NCI-H2227 (cell line): ENCODE results near the gene PIEZO2.
"Not testable (repeated sequence)": the region's sequence is repeated elsewhere in the genome, so short reads cannot be mapped to it uniquely, and the experiment has no call there.

Experiments
- DNase-seq: peaks from one replicate; lab custom pipeline; 2025; ENCODE audit not compliant: unreplicated experiment; lab: John Stamatoyannopoulos, UW

The PIEZO2 gene

DNA sequence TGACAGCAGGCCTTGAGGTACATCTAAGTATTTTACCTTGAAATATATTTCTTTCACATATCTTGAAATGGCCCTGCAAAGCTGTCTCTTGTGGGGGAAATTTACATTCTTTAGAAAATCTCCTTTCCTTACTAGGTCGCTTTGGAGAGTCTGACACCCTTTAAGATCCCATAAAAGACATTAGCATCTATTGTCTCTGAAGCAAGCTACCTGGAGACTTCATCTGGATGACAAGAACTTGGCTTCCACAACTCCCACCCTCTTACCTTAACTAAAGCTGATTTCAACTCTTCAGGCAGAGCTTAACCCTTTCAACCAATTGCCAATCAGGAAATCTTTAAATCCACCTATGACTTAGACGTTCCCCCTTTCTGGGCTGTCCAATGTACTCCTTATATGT, 219.3 kb downstream of the PIEZO2 start:
- no peak for DNase-seq

DNA sequence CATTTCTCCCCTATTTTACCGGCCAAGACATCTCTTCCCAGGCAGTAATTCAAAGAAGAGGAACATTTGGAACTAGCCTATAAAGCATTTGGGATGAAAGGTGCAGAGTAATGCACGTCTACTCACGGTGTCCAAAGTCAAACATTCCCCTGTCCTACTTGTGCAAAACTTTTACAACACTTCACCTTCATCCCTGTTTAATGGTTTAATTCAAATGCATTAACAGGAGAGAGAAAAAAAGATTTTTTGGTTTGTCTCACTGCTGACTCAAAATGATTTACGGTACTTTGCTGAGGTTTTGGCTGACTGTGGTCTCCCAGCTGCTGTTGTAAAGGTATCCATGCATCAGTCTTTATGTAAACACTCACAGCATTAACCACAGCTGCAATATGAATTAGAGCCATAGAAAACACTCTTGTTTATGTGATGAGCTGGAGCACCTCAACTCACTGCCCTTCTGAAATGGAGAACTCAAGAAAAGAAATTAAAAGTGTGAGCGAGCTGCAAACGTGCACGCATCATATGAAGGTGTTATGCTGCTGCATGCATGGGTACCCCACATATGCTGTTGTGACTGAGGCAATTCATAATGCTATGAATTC, 220.5 kb downstream of the PIEZO2 start:
- no peak for DNase-seq

DNA sequence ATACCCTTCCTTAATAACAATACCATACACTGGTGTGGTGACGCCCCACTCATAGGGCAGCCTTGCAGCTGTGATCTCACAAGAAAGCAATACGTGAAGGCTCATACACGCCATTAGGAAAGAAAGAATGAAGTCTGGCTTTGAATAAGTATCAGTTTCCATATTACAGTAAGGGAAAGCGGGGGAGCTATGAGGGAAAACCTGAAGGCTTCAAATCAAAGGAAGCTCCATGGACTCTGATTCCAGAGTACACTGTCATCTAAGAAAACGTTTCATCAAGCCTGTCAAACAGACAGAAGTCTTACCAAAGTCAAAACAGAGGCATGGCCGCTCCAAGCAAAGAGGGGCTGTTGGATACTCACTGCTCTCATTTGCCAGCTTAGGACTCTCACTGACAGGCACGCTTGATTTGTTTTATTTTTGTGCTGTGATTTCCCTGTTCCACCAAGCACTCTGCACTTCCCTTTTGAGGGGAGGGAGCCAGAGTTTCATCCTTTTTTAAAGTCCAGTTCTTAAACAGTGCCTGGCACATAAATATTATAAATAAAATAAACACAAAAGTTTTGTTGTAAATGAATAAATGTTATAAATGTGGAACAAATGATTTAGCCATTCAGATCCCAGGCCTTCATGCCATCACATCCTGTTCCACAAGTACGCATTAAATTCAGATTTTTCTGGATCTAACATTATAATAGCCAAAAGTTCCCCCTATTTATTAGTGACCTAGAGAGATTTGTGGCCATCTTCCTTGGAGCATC, 221.2 kb downstream of the PIEZO2 start:
- DNase-seq = no peak

DNA sequence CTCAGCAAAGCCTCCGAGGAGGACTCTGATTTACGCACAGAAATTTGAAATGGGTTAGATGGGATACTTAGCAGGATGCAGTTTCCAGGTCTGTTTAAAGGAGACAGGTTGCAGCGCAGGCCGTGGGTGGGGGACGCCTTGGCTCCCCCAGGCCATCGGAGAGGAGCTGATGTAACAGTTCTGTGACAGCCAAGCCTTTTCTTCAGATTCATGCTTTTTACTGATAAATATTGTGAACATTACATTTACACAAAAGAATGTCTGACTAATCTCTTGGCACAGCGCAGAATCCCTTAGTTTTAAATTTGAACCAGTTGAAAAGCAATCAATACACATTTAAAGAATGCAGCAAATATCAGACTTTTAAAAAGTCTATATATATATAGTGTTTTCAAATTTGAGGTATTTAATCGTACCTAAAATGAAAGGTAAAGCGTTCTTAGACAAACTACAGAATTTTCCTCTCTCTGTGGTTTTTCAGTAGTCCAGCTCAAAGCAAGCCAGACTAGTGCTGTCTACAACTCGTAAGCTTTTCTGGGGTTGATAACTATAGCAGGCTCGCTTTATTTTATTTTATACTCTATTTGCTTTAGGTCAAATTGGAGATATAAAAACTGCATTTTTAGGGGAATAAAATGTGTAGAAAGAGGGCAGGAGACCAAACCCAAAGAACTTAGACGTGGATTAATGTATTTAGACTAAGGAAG, 221.9 kb downstream of the PIEZO2 start:
- no peak for DNase-seq

DNA sequence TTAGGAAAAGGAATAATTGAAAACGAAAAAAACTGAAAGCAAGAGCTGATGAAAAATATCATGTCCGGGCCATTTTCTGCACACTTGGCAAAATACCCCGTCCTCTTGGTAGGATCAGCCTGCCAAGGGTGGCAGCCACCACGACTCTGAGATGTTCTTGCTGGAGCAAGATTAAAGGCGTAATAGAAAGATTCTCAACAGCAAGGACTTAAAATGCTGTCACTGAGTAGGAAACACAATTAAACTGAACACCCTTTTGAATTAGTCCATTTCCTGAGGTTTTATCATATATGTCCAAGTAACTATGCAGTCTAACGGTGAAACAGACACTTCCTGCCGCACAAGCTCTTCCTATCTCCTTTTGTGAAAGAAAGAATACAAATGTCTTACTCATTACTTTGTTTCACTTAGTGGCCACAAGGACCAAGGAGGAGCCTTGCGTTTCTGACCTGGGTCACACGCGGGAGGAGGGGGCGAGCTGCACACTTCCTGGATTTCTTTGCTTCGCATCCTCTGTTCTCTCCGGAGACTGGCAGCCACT, 222.7 kb downstream of the PIEZO2 start:
- no peak for DNase-seq

DNA sequence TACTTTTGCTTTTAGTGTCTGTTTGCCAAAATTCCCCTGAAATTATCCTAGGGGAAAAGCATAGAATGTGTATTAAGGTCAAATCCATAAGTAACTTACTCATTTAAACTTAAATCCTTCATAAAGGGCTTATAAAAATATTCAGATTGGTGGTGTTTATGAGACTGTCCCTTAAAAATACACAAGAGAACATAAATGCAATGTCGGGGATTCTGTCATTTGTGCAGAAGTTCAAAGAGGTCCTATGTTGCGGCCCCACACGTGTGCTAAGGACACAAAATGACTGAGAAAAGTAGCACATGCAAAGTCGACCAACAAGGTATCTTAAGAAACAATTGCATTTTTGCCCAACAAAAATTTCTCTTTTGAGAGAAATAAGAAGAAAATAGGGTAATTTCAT, 225.1 kb downstream of the PIEZO2 start:
- DNase-seq = no peak

DNA sequence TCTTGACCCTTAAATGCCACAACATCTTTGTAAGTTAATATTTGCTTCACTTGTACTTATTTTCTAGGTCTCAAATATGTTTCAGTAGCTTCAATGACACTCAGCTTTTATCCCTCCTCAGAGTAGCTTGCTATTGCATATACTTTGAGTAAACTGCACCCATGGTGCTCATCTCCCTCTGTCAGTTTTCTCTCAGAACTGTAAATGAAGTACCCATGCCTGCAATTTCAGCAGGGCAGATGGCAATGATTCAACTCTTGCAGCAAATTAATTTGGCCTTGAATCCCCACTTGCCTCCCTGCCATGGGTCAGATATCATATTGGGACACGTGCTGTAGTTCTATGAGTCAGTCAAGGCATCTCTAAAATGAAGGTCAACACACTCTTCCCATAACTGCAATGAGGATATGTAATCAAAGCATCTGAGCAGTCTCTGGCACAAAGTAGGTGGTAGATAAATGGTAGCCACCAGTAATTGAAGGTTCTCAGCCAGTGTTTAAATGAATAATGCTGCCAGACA, 225.8 kb downstream of the PIEZO2 start:
- DNase-seq = no peak

DNA sequence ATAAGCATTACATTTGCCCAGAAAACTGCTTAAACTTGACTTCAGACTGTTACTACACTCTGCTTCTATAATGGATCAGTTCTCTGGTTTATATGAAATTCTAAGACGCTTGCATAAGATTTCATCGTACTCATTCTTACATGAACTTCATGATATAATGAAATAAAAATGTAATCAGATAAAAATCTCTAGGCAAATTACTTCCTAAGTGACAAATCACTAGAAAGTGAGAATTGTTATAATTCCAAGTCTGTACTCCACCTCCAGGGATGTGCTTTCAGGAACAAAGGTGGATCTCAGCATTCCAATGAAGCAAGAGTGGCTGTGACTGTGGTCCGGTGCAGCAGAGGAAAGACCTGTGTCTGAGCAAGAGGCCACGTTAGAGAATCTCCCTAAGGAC, 226.2 kb downstream of the PIEZO2 start:
- no peak for DNase-seq

DNA sequence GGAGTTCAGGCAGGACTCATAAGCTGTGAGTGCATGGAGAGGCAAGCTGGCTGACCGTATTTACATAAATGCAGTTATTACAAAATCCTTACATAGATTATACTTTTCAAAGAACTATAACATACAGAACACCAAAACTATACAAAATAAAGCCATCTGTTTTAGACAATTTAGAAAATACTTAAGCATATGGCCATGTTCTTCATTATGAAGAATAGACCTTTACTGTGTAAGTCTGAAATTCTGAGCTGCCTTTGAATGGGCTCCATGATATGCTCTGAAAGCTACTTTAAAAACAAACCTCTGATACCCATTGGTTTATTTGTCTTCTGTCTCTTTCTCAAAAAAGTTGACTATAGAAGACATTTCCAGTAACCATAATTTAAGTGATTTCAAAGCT, 226.7 kb downstream of the PIEZO2 start:
- DNase-seq = not testable (repeated sequence)

DNA sequence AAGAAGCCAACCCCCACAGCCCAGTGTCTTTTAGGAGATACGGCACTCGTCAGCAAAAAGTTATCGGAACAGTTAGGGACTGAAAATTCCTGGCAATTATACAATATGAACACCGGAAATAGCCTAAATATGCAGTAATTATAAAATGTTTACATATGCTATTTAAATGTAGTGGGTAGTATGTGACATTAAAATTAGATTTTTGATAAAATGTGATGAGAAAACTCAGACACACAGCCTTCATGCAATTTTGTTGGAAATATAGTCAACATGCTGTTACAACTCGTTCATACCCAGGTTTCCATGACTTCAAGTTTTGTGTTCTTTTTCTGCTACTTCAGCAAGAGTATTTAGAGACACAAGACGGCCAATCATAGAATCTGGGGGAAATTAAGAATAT, 229.1 kb downstream of the PIEZO2 start:
- not testable (repeated sequence) for DNase-seq

DNA sequence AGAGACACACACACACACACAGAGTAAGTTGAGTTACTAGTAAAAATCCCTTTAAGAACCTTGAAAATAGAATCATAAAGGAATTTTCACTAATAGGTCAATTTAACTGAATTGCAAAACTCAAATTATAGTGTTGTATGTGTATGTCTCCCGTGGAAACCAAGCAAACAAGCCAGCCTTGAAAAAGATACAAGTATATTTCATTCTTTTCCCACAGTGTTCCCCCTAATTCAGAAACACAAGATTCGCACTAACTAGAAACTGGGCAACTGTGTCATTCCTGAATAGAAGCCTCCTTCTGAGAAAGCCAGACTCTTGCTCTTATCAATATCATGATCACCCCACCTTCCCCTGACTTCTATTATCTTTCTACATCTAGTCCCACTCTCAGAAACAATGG, 229.5 kb downstream of the PIEZO2 start:
- no peak for DNase-seq

DNA sequence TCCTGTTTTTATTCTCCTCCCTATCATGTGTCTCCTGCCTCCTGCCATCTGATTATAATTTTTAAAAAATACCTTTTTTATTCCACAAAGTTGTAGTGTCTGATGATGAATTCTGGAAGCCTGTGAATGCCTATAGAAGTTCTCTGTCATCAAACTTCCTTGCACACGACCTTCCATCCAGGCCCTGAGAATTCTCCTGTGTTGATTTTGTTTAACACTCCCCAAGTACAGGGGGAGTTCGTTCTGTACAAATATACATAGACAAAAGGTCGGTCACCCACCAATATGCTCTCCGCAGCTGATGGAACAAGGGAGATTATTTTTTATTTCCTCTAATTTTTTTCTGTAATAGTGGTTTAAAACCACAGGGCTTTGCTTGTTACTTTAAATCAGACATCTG, 232.5 kb downstream of the PIEZO2 start:
- DNase-seq = no peak

DNA sequence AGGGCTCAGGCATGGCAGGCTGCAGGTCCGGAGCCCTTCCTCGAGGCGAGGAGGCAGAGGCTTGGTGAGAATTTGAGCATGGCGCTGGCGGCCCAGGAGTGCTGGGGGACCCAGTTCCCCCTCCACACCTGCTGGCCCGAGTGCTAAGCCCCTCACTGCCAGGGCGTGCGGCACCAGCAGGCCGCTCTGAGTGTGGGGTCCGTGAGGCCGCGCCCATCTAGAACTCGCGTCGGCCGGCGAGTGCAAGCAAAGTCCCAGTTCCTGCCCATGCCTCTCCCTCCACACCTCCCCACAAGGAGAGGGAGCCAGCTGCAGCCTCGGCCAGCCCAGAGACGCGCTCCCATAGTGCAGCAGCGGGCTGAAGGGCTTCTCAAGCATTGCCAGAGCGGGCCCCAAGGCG, 233.0 kb downstream of the PIEZO2 start:
- DNase-seq = no peak

DNA sequence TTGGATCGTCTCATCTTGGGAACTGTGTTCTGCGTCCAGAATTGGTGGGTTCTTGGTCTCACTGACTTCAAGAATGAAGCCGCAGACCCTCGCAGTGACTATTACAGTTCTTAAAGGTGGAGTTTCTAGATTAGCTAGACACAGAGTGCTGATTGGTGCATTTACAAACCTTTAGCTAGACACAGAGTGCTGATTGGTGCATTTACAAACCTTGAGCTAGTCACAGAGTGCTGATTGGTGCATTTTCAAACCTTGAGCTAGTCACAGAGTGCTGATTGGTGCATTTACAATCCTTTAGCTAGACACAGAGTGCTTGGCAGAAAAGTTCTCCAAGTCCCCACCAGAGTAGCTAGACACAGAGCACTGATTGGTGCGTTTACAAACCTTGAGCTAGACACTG, 233.6 kb downstream of the PIEZO2 start:
- DNase-seq = not testable (repeated sequence)

DNA sequence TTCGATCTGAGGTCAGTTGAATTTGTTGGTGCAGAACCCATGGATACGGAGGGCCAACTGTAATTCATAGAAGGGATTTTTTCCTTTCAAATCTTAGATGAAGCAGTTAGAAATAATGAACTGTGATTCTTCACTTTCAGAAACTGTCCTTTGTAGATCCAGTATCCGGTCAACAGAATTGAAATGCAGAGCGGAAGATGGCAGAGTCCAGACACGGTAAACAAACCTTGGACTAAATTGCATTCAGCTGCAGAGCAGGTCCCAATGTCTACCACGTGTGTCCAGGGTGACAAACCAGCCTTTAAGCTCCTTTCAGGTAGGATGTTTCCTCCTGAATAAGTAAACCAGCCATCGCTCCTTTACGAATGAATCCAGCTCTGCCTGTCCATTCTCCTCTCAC, 234.8 kb downstream of the PIEZO2 start:
- not testable (repeated sequence) for DNase-seq

DNA sequence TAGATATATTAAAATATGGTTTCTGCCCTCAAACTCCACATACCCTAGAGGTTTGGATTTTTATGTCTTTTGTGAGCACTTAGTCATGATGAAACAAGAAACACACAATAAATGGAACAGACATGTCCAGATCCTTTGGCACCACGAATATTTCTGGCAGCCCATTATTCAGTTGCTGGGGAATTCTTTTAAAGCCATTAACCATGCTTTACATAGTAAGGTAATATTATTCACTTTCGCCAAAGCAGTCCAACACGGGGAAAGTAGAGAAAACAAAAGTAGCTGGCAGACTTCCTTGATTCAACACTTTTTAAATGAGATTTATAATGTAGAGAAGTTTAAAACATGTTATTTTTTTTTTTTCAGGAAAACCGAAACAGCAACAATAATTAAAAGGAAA, 235.4 kb downstream of the PIEZO2 start:
- DNase-seq = no peak

DNA sequence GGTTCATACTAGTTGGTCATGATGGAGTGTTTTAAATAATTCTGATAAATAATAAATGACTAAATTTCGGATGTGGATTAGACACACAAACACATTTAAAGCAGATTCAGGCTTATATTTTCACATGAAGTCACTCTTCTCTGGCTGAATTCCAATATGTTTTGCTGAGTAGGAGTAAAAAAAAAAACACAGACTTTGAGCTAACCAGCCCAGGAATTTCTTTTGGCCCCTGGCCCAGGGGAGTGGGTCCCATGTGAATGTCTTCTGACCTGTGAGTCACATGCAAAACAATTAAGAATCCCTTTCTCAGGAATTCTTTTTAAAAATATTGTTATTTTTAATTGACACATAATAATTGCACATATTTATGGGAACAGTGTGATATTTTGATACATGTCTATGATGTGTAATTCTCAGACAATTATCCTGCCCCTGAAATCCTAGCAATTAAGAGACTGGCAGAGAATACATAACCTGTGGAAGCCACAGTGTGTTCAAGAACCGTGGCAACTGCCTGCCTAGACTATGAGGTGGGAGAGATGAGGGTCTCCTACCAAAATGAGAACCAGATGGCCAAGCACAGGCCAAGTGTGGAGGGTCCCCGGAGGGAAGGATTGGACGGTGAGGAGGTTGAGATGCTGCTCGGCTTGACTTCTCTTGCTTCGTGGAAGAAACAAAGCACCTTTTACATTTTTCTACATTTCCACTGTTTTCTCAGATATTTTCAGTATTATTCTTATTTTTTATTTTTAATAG, 236.4 kb downstream of the PIEZO2 start:
- no peak for DNase-seq

DNA sequence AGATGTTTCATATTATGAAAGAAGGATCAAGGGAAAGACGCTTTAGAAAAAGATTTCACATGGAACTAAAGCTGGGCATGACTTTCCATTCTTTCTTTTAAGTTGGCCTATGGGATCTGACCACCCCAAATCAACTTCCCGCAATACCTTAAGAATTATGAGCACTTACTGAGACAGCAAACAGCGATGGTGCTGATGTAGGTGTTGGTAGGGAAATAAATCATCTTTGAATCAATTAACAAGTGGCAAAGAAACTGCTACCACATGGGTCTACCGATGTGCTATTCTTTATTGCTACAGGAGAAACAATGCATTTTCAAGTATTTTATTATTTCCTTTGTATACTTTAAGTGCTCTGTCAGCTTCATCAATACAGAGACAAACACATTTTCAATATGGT, 239.6 kb downstream of the PIEZO2 start:
- no peak for DNase-seq

DNA sequence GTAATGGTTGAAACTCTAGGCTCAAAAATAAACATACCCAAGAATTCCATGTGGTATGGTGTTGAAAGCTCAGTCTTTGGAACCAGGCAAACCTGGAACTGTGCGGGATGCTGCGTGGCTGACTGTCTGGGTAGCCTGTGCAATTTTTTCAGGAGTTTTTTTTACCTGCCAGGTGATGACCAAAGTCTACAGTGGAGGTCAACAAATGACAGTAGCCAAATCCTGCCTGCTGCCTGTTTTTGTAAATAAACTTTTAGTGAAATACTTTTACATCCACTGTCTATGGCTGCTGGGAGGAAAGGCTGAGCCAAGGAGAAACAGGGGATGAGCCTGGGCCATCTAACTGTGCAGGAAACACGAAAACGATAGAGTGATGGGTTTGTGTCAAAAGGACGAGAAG, 240.6 kb downstream of the PIEZO2 start:
- no peak for DNase-seq

DNA sequence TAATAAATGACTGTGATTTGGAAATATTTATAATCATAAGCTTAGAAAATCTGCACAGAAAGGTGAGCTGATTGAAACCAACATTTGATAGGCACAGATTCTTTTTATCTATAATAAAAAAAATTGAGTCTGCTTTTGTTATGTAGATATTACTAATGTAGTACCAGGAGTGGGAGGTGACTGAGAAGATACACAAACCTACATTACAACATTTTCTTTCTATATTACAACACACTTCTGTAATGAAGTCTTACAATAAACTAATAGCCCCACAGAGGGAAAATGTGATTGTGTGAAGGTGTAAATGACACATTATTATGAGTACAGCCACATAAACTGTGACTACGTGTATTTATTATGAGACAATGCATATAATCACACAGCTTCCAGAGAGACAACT, 241.6 kb downstream of the PIEZO2 start:
- DNase-seq = no peak

DNA sequence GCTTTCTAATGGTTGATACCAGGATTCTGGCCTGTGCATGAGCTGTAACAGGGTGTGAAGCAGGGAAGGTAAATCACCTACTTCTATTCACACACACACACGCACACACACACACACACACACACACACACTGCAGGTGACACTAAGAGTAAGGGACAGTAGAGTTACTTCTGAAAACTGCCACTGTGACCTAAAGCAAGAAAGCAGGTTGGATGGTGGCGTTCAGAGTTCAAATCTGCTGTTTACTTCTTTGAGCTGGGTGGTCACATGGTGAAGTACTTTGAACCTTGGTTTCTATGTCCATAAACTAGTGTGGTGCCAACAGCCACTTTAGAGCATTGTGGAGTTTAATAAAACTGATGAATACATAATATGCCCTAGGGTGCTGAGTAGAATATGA, 248.0 kb downstream of the PIEZO2 start:
- no peak for DNase-seq
